ENCODE results near the gene IL37.
"Not testable (repeated sequence)": the region's sequence is repeated elsewhere in the genome, so short reads cannot be mapped to it uniquely, and the experiment has no call there.

- TF ChIP-seq SUZ12 (IDR thresholded peaks at IDR 0.05; ENCODE audit: extremely low read depth, insufficient read depth, insufficient read length); ZNF274 (IDR thresholded peaks at IDR 0.05; ENCODE audit: low read depth, low read length); YY1 (IDR thresholded peaks at IDR 0.05; ENCODE audit: insufficient read depth, insufficient read length): not testable (repeated sequence)
These were observed 9.4 kb upstream of the IL37 start for GRCh38 chr2:112901431-112902065.
